ENCODE results near the gene HLA-E.
"Not testable (repeated sequence)": the region's sequence is repeated elsewhere in the genome, so short reads cannot be mapped to it uniquely, and the experiment has no call there.

HLA-E gene

DNA sequence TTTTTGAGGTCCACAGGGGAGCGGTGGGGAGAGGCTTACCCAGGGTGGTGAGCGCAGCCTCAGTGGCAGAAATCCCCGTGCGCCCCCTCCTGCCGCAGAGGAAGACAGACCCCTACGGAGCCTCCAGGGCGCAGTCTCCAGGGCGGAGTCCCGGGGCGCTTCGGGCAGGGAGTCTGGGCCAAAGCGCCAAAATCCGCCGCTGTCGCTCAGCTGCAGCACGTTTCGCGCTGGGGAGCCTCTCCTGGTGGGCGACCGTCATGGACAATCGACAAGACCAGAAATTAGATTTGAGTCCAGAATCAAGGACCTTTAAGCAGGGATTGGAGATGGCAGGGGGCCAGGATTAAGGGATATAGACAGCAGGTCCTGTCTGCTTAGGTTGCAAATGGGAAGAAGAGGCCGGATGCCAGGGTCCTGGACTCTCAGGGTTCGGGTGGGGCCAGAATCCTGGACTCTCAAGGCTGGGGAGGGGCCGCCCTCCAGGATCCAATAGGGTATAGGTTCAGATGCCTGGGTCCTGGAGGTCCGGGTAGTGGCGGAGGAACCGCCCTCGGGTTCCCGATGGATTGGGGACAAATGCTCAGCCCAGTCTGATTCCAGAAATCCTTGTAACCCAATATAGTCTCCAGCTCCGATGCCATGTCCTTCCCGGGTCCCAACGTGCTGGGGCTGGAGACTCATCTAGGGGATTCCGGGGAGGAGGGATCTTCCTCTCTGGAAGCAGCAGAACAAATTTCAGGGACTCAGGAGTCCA is 7.9 kb upstream of the HLA-E start:
- DNase-seq (ENCODE audit: low read depth), result no peak

DNA sequence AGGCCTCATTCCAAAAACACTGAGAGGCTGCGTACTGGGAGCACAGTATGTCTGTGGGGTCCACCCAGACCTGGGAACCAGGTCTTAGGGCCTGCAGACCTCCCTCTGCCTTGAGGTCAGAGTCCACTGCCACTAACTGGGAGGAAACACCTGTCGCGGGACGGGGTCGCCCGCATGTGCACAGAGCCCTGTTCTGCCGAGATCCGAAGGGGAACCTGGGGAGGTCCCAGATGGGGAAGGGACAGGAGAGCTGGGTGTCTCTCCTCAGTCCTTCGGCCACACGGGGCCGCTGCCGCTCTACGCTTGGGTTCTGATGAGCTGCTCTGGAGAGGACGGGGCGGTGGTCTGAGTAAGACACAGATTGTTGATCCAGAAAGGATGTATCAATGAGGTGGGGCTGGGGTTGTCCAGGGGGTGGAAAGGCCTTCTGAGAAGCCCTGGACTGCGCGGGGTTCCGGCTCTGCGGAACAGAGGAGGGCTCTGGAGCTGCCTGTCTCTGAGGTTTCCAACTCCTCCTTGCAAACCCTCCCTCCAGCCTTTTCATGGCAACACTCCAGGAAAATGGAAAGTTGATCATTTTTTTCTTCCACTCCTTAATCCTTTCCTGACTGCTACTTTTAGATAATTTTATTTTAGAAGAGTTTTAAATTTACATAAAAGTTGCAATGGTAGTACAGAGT is 7.2 kb upstream of the HLA-E start:
- peak; percentile 78 for DNase-seq (ENCODE audit: low read depth)

DNA sequence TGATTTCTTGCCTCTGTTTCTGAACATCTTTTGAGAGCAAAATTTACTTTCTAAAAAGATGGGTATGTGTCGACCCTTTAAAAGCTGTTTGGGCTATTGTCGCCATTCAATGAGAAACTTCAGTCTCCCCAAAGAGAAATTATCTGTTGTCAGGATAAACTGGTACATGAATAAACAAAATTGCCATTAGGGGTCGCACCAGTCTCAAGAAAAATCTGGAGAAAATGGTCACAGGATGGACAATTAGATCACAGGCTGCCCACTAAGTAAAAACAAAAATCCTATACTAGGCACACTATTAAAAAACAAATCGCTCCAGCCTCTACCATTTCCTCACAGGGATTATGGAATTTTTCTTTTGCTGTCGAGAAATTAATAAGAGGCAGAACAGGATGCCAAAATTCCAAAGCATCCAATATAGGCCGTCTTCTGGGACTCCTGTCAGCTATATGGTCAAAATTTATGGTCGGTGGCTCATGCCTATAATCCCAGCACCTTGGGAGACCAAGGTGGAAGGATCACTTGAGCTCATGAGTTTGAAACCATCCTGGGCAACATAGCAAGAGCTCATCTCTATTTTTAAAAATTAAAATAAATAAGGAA is 5.5 kb upstream of the HLA-E start:
- DNase-seq (ENCODE audit: low read depth), result no peak

DNA sequence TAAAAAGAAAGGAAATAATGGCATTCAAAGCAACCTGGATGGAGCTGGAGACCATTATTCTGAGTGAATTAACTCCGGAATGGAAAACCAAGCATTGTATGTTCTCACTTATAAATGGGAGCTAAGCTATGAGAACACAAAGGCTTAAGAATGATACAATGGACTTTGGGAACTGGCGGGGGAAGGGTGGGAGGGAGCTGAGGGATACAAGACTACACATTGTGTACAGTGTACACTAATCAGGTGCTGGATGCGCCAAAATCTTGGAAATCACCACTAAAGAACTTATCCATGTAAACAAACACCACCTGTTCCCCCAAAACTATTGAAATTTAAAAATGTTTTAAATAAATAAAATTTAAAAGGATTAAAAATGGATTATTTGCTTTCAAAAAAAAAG is 4.1 kb upstream of the HLA-E start:
- DNase-seq (ENCODE audit: low read depth), result no peak

DNA sequence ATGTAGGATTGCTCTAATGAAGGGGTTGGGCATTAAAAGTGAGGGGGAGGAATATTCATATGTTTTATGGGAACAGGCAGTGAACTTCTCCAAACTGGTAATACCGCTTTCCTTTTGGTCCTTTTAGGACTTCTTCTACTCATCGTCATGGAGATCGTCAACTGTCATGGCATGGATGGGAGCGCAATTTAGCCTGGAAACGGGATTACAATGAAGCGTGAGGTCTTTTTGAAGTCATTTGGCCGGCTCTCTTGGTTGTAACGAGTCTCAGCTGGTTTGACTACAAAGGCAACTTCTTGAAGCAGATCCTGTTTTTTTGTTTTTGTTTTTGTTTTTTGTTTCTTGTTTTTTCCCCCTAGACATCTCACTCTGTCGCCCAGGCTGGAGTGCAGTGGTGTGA is 1.4 kb upstream of the HLA-E start:
- DNase-seq (ENCODE audit: low read depth), result no peak

DNA sequence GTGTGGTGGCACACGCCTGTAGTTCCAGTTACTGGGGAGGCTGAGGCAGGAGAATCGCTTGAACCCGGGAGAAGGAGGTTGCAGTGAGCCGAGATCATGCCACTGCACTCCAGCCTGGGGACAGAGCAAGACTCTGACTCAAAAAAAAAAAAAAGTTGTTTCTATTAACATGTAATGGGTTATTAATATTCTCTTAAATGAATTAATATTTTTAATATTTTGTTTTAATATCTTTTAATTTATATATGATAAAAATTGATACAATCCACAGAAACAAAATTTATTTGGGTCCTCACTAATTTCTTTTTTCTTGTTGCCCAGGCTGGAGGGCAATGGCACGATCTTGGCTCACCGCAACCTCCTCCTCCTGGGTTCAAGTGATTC is 620 bp upstream of the HLA-E start:
- DNase-seq (ENCODE audit: low read depth), result not testable (repeated sequence)

DNA sequence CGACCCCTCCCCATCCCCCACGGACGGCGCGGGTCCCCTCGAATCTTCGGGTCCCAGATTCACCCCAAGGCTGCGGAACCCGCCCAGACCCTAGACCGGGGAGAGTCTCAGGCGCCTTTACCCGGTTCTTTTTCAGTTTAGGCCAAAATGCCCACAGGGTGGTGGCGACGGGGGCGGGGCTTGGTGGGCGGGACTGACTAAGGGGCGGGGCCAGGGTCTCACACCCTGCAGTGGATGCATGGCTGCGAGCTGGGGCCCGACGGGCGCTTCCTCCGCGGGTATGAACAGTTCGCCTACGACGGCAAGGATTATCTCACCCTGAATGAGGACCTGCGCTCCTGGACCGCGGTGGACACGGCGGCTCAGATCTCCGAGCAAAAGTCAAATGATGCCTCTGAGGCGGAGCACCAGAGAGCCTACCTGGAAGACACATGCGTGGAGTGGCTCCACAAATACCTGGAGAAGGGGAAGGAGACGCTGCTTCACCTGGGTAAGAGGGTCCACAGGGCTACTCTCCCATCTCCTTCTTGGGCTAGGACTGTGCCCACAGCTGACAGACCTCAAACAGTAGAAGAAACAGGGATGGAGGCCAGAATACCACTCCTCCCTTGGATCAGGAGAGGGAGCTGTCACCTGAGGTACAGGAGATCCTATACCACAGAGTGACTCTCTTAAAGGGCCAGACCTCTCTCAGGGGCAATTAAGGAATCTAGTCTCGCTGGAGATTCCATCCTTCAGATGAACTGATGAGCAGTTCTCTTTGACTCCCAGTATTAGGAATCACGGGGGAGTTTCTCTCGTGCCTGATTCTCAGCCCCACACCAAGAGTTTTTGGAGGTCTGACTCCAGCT is 942 bp downstream of the HLA-E start:
- DNase-seq (ENCODE audit: low read depth), result peak; percentile 78

DNA sequence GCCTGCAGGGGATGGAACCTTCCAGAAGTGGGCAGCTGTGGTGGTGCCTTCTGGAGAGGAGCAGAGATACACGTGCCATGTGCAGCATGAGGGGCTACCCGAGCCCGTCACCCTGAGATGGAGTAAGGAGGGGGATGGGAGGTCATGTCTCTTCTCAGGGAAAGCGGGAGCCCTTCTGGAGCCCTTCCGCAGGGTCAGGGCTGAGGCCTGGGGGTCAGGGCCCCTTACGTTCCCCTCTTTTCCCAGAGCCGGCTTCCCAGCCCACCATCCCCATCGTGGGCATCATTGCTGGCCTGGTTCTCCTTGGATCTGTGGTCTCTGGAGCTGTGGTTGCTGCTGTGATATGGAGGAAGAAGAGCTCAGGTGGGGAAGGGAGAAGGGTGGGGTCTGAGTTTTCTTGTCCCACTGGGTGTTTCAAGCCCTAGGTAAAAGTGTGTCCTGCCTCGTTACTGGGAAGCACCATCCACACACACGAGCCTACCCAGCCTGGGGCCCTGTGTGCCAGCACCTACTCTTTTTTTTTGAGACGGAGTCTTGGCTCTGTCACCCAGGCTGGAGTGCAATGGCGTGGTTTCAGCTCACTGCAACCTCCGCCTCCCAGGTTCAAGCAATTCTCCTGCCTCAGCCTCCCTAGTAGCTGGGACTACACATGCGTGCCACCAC is 2.1 kb downstream of the HLA-E start:
- DNase-seq (ENCODE audit: low read depth), result not testable (repeated sequence)

DNA sequence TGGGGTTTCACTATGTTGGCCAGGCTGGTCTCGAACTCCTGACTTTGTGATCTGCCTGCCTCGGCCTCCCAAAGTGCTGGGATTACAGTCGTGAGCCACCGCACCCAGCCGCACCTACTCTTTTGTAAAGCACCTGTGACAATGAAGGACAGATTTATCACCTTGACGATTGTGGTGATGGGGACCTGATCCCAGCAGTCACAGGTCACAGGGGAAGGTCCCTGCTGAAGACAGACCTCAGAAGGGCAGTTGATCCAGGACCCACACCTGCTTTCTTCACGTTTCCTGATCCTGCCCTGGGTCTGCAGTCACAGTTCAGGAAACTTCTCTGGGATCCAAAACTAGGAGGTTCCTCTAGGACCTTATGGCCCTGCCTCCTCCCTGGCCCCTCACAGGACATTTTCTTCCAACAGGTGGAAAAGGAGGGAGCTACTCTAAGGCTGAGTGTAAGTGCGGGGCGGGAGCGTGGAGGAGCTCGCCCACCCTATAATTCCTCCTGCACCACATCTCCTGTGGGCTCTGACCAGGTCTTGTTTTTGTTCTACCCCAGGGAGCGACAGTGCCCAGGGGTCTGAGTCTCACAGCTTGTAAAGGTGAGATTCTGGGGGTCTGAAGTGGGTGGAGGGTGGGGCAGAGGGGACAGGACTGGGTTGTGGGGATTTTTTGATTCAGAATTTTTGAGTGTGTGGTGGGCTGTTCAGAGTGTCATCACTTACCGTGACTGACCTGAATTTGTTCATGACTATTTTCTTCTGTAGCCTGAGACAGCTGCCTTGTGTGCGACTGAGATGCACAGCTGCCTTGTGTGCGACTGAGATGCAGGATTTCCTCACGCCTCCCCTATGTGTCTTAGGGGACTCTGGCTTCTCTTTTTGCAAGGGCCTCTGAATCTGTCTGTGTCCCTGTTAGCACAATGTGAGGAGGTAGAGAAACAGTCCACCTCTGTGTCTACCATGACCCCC is 3.0 kb downstream of the HLA-E start:
- no peak for DNase-seq (ENCODE audit: low read depth)

DNA sequence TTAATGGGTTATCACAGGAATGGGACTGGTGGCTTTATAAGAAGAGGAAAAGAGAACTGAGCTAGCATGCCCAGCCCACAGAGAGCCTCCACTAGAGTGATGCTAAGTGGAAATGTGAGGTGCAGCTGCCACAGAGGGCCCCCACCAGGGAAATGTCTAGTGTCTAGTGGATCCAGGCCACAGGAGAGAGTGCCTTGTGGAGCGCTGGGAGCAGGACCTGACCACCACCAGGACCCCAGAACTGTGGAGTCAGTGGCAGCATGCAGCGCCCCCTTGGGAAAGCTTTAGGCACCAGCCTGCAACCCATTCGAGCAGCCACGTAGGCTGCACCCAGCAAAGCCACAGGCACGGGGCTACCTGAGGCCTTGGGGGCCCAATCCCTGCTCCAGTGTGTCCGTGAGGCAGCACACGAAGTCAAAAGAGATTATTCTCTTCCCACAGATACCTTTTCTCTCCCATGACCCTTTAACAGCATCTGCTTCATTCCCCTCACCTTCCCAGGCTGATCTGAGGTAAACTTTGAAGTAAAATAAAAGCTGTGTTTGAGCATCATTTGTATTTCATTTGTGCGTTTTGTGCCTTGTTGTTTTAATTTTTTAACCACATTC is 4.4 kb downstream of the HLA-E start:
- DNase-seq (ENCODE audit: low read depth), result no peak

DNA sequence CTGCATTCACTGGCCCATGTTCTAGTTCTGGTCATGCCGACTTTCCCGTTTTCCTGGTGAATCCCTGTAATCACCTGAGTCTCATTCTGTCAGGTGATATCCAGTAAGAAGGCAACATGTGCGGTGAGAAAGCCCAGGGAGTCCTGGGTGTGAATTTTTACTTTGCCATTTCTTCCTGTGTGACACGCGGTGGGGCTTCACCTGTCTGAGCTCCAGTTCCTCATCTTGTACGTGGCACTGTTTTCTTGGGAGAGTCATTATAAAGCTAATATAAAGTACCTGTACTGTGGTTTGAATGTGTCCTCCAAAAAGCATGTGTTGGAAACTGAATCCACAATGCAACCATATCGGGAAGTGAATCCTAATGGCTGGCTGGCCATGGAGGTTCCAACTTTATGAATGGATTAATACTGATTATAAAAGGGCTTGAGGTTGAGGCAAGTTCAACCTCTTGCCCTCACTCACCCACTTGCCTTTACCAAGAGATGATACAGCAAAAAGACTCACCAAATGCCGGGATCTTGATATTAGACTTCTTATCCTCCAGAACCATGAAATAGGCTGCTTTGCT is 5.1 kb downstream of the HLA-E start:
- DNase-seq (ENCODE audit: low read depth), result no peak

DNA sequence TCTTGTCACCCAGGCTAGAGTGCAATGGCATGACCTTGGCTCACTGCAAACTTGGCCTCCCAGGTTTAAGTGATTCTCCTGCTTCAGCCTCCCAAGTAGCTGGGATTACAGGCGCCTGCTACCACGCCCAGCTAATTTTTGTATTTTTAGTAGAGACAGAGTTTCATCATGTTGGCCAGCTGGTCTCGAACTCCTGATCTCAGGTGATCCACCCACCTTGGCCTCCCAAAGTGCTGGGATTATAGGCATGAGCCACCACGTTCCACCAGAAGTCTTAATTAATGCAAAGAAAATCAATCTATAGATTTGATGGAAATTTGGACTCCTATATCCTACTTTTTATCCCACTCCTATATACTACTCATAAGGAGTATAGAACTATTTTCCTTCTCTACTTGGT is 5.8 kb downstream of the HLA-E start:
- not testable (repeated sequence) for DNase-seq (ENCODE audit: low read depth)

DNA sequence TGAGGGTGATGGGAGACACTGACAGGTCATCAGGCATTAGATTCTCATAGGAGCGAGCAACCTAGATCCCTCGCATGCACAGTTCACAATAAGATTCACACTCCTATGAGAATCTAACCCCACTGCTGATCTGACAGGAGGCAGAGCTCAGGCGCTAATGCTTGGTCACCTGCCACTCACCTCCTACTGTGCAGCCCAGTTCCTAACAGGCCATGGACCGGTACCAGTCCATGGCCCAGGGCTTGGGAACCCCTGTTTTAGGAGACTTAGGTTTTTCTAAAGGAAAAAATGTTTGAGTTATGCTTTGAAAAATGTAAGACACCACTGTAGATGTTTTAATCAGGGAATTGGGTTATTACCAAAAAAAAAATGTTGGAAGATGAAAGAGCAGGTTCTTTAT is 6.7 kb downstream of the HLA-E start:
- DNase-seq (ENCODE audit: low read depth), result no peak

DNA sequence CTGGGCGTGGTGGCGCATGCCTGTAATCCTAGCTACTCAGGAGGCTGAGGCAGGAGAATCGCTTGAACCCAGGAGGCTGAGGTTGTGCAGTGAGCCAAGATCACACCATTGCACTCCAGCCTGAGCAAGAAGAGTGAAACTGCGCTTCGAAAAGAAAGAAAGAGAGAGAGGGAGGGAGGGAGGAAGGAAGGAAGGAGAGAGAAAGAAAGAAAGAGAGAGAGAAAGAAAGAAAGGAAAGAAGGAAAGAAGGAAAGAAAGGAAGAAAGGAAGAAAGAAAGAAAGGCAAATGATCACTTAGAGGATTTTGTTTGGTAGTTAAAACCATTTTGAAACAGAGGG is 7.9 kb downstream of the HLA-E start:
- not testable (repeated sequence) for DNase-seq (ENCODE audit: low read depth)

DNA sequence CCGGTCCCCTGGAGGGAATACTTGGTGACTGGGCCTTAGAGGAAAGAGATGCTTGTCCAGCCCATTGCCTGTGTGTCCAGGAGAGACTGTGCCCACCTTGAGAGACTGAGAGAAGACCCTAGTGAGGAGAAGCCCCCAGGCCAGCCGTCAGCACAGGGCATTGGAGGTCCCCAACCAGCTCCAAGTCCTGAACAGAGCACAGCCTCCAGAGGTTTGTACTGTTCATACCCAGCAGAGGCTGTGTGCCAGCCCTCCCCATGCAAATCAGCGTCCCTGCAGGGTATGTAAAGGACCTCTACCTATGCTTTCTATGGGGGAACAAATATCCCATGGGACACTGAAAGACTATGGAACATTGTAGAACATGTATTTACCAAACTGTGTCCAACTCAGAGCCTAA is 8.4 kb downstream of the HLA-E start:
- no peak for DNase-seq (ENCODE audit: low read depth)

DNA sequence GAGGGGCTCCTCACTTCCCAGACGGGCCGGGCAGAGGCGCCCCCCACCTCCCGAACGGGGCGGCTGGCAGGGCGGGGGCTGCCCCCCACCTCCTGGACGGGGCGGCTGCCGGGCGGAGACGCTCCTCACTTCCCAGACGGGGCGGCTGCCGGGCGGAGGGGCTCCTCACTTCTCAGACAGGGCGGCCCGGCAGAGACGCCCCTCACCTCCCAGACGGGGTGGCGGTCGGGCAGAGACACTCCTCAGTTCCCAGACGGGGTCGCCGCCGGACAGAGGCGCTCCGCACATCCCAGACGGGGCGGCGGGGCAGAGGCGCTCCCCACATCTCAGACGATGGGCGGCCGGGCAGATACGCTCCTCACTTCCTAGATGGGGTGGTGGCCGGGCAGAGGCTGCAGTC is 9.4 kb downstream of the HLA-E start:
- not testable (repeated sequence) for DNase-seq (ENCODE audit: low read depth)

DNA sequence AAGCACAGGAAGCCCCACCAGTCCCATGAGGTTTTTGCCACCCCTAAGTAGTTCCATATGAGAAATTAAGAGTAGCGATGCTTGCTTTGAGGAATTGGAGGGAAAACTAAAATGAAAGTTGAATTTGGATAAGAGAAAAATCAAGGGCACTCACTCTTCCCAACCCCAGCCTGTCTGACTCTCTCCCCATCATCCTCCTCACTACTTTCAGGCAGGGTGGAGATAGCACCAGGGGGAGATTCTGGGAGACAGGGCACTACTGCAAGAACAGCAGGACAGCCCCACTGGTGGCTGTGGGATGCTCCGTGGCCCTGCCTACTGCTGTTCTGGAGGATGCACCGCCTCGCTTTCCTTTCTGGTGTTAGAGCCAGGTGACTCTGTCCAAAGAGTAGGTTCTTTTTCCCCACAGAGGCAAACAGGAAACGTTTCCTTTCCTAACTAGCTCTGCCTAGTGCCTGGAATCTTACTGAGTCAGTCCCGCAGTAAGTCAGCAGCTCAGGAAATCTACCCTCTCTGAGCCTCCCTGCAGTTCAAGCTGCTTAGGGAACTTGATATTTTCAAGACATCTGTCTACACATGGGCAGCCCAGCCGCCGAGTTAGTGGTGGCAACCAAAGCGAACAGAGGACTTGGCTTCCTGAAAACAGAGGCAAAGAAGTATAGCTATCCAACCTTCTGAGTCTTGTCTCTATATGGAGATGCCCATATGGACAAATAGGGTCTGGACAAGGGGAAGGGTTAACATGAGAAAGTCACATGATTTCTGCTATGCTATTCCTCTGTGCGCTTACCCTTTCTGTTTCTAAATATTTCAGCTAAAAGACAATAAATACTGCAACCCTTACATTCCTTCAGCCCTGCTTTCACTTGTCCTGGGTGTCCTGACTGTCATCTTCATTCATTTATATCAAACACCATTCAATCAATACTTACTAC is 11.4 kb downstream of the HLA-E start:
- DNase-seq (ENCODE audit: low read depth), result no peak

DNA sequence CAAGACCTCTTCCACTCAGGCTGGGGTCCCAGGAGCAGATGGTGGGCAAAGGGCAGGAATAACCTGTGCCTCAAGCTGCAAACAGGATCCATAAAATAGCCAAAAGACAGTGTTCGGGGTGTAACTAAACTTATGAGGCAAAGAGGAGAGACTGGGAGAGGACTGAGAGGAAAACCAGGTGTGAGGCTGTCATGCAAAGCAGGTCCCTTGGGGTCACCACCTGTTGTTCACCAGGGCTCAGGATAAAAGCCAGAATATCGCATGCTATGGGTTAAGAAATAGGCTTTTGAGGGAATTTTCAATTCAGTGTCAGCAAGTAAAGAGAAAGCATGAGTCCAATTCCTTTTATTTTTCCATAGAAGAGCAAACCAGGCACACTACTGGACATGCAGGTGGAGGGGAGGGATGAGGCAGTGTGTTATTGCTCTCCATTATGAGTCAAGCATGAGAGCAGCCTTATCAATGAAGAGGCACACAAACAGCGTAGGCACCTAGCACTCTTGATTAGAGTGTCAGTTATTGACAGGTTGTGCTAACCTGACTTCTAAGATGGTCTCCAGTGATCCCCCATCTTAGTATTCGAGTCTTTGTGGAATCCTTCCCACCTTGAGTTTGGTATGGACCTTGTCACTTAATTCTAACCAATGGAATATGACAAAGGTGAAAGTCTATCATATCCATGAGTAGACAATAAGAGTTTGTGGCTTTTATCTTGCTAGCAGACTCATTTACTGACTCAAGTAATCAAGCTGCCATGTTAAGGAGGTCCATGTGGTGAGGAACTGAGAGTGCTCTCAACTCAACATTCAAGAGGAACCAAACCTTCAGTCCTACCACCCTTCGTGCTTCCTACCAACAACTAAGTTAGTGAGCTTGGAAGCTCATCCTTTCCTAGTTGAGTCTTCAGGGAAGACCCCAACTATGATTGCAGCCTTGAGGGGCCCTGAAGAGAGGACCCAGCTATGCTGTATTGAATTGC is 18.8 kb downstream of the HLA-E start:
- no peak for DNase-seq (ENCODE audit: low read depth)

Measured in activated T-cell treated with anti-CD3 and anti-CD28 coated beads for 1 hour (primary cell).